ENCODE data around the gene LRP1. TPM values are rescaled to one million over a fixed set of nuclear protein-coding genes. Genes with fewer than 3 reads are reported as not detected.

Gene LRP1
- total RNA-seq, 1 donor from 2014 or later, result 477 TPM

GRCh38 chr12:57207731-57208630, 79.7 kb downstream of the LRP1 start:
- Histone ChIP-seq H3K9me3 (no peaks in the 10 kb centered on the region), H3K4me1 (no peaks in the 10 kb centered on the region), H3K27ac (no peak overlapping the region), H3K4me3 (no peak overlapping the region), H3K27me3 (no peaks in the 10 kb centered on the region), H3K36me3 (peaks cover 4 to 88% of the 10 kb centered on the region in 2 donors)
- DNase-seq (ENCODE audit: extremely low spot score in 2 of 2), result no peak
- TF ChIP-seq CTCF (IDR thresholded peaks at IDR 0.05) (no peak), POLR2A (IDR thresholded peaks at IDR 0.05) (no peak), POLR2AphosphoS5 (IDR thresholded peaks at IDR 0.05; ENCODE audit: insufficient read depth in 1 of 2, low read depth in 1 of 2) (no peak)
- intact Hi-C loops (cut with DNase I), result loop anchor here (5.0 kb wide), 1 partner anchor 34 kb away; no protein-coding TSS in a partner anchor

- no peaks in the 10 kb centered on the region for H3K27me3 ChIP-seq
- H3K36me3 ChIP-seq, result peaks cover 4 to 81% of the 10 kb centered on the region in 2 donors
- H3K4me3 ChIP-seq, result no peak overlapping the region
- no peak for DNase-seq (ENCODE audit: extremely low spot score in 2 of 2)
- TF ChIP-seq CTCF (IDR thresholded peaks at IDR 0.05) (no peak), POLR2AphosphoS5 (IDR thresholded peaks at IDR 0.05; ENCODE audit: insufficient read depth in 1 of 2, low read depth in 1 of 2) (no peak), POLR2A (IDR thresholded peaks at IDR 0.05) (no peak)
- no peaks in the 10 kb centered on the region for H3K9me3 ChIP-seq
- H3K4me1 ChIP-seq, result peaks cover 5% of the 10 kb centered on the region
- intact Hi-C loops (cut with DNase I), result loop anchor here (5.0 kb wide), 1 partner anchor 34 kb away; no protein-coding TSS in a partner anchor
- H3K27ac ChIP-seq, result no peak overlapping the region
These were observed 80.5 kb downstream of the LRP1 start for GRCh38 chr12:57208631-57209282.

GRCh38 chr12:57209916-57210315, 81.6 kb downstream of the LRP1 start:
- Histone ChIP-seq H3K9me3 (no peaks in the 10 kb centered on the region), H3K36me3 (peaks cover 4 to 69% of the 10 kb centered on the region in 2 donors), H3K27ac (no peak overlapping the region), H3K4me3 (no peak overlapping the region), H3K27me3 (no peaks in the 10 kb centered on the region), H3K4me1 (peaks cover 16% of the 10 kb centered on the region)
- no peak for DNase-seq (ENCODE audit: extremely low spot score in 2 of 2)
- intact Hi-C loops (cut with DNase I), result loop anchor here (5.0 kb wide), 1 partner anchor 32 kb away; no protein-coding TSS in a partner anchor
- TF ChIP-seq POLR2AphosphoS5 (IDR thresholded peaks at IDR 0.05; ENCODE audit: insufficient read depth in 1 of 2, low read depth in 1 of 2), result peak in 1 of 2 donors; percentile 19
- TF ChIP-seq CTCF (IDR thresholded peaks at IDR 0.05), result no peak

- peaks cover 4 to 64% of the 10 kb centered on the region in 2 donors for H3K36me3 ChIP-seq
- H3K4me3 ChIP-seq, result no peak overlapping the region
- intact Hi-C loops (cut with DNase I), result no loop called here
- peaks cover 16% of the 10 kb centered on the region for H3K4me1 ChIP-seq
- H3K9me3 ChIP-seq, result no peaks in the 10 kb centered on the region
- H3K27ac ChIP-seq, result no peak overlapping the region
- TF ChIP-seq POLR2A (IDR thresholded peaks at IDR 0.05) (no peak), CTCF (IDR thresholded peaks at IDR 0.05) (no peak), POLR2AphosphoS5 (IDR thresholded peaks at IDR 0.05; ENCODE audit: insufficient read depth in 1 of 2, low read depth in 1 of 2) (no peak)
- H3K27me3 ChIP-seq, result no peaks in the 10 kb centered on the region
- no peak for DNase-seq (ENCODE audit: extremely low spot score in 2 of 2)
These were observed 82.2 kb downstream of the LRP1 start for GRCh38 chr12:57210461-57210860.

Measured in vagina (tissue), 2 donors.